HFFc6 (cell line): ENCODE measurements around the gene GSDME. TPM values are rescaled to one million over a fixed set of nuclear protein-coding genes. Genes with fewer than 3 reads are reported as not detected.
A peak's percentile ranks its signal among the peaks of the same experiment; 100 is the strongest.

Experiments
- DNase-seq: peaks from one replicate; pipeline ENCODE4 v3.0.0-alpha.2; 2018
- H3K27ac Mint-ChIP-seq: 2 replicates; pipeline ENCODE4 v1.8.0; 2020; ENCODE audit warnings: mild to moderate bottlenecking, mixed read lengths
- H3K27me3 Mint-ChIP-seq: 2 replicates; pipeline ENCODE4 v1.8.0; 2021; ENCODE audit warnings: mild to moderate bottlenecking, moderate library complexity, mixed read lengths; ENCODE audit not compliant: insufficient read depth
- H3K36me3 Mint-ChIP-seq: 2 replicates; pipeline ENCODE4 v1.8.0; 2021; ENCODE audit warnings: low read depth, mixed read lengths
- H3K4me1 Mint-ChIP-seq: 2 replicates; pipeline ENCODE4 v1.8.0; 2020; ENCODE audit warnings: low read depth, mixed read lengths
- H3K4me3 Mint-ChIP-seq: 2 replicates; pipeline ENCODE4 v1.8.0; 2020; ENCODE audit warnings: mild to moderate bottlenecking, moderate library complexity, mixed read lengths
- H3K9me3 Mint-ChIP-seq: 2 replicates; pipeline ENCODE4 v1.8.0; 2020; ENCODE audit warnings: mild to moderate bottlenecking, mixed read lengths
- total RNA-seq, 6 experiments: library from RNA; stranded (reverse); fragmentation: NEBNext Ultra II Directional; extraction: Animal tissue kit (Norgen Biotek cat#: 25700); gene quantifications; 2 replicates in 1 of 6; 3 replicates in 5 of 6; pipeline ENCODE4 v1.2.3, GENCODE V29; 2021
- TF ChIP-seq, protein P1 (sequence below): fragments of 200-600 bp; sonication (generic); IDR thresholded peaks from 2 replicates; pipeline ENCODE4 v1.5.0; 2021; ENCODE audit warnings: antibody characterized with exemption, mild to moderate bottlenecking

The GSDME gene
- total RNA-seq, 6 experiments from 2014 or later = 37.1 to 49.8 (median 42.8) TPM

- peaks cover 43% of the 10 kb centered on the region for H3K4me1 Mint-ChIP-seq
- DNase-seq = no peak
- no peak overlapping the region for H3K4me3 Mint-ChIP-seq
- no peaks in the 10 kb centered on the region for H3K9me3 Mint-ChIP-seq
- TF ChIP-seq, protein P1, sequence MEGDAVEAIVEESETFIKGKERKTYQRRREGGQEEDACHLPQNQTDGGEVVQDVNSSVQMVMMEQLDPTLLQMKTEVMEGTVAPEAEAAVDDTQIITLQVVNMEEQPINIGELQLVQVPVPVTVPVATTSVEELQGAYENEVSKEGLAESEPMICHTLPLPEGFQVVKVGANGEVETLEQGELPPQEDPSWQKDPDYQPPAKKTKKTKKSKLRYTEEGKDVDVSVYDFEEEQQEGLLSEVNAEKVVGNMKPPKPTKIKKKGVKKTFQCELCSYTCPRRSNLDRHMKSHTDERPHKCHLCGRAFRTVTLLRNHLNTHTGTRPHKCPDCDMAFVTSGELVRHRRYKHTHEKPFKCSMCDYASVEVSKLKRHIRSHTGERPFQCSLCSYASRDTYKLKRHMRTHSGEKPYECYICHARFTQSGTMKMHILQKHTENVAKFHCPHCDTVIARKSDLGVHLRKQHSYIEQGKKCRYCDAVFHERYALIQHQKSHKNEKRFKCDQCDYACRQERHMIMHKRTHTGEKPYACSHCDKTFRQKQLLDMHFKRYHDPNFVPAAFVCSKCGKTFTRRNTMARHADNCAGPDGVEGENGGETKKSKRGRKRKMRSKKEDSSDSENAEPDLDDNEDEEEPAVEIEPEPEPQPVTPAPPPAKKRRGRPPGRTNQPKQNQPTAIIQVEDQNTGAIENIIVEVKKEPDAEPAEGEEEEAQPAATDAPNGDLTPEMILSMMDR = no peak
- H3K27me3 Mint-ChIP-seq = no peaks in the 10 kb centered on the region
- no peak overlapping the region for H3K27ac Mint-ChIP-seq
- H3K36me3 Mint-ChIP-seq = peaks cover 52% of the 10 kb centered on the region
Measured at GRCh38 chr7:24748521-24748920, 8.7 kb downstream of the GSDME start.

DNA sequence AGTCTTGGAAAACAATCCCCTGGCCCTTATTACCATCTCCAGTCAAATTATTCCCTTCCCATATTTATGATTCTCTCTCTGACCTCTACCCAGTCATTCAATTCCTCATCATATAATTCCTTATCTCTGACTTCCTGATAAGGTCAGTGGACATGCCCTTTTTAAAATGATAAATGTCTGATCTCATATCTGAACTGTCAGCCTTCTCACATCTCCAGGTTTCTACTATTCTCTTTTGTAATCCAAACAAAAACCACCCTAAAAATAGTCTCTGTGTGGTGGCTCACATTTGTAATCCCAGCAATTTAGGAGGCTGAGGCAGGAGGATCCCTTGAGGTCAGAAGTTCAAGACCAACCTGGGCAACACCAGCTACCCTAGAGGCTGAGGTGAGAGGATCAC lies 11.9 kb downstream of the GSDME start:
- TF ChIP-seq, protein P1 = no peak
- H3K36me3 Mint-ChIP-seq = peaks cover 49% of the 10 kb centered on the region
- H3K9me3 Mint-ChIP-seq = no peaks in the 10 kb centered on the region
- no peak overlapping the region for H3K27ac Mint-ChIP-seq
- H3K27me3 Mint-ChIP-seq = no peaks in the 10 kb centered on the region
- no peak for DNase-seq
- peaks cover 41% of the 10 kb centered on the region for H3K4me1 Mint-ChIP-seq
- H3K4me3 Mint-ChIP-seq = no peak overlapping the region

DNA sequence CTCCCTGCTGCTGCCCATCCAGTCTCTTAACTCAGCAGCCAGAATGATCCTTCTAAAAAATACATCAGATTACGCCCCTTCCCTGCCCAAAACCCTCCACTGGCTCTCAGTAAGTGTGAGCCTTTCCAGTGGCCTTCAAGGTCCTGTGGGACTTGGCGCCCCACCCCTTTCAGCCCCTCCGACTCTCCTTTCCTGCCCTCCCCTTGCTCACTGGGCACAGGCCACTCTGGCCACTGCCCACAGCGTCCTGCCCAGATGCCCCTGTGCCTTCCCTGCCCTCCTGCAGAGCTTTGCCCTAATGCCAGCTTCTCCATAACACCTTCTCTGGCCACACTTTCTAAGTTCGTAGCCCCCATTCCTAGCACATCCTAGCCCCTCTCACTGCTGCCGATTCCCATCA lies 13.8 kb downstream of the GSDME start:
- Mint-ChIP-seq H3K36me3 (peaks cover 51% of the 10 kb centered on the region), H3K9me3 (peaks cover 9% of the 10 kb centered on the region), H3K4me3 (no peak overlapping the region), H3K4me1 (peaks cover 49% of the 10 kb centered on the region), H3K27ac (peak overlapping the region; percentile 74), H3K27me3 (no peaks in the 10 kb centered on the region)
- DNase-seq = no peak
- TF ChIP-seq, protein P1 = no peak

GRCh38 chr7:24742506-24743162 lies 14.6 kb downstream of the GSDME start:
- H3K27ac Mint-ChIP-seq = peak overlapping the region; percentile 98
- DNase-seq = no peak
- TF ChIP-seq, protein P1 = no peak
- peaks cover 17% of the 10 kb centered on the region for H3K9me3 Mint-ChIP-seq
- no peaks in the 10 kb centered on the region for H3K27me3 Mint-ChIP-seq
- peak overlapping the region; percentile 78 for H3K4me3 Mint-ChIP-seq
- peaks cover 58% of the 10 kb centered on the region for H3K36me3 Mint-ChIP-seq
- peaks cover 50% of the 10 kb centered on the region for H3K4me1 Mint-ChIP-seq

DNA sequence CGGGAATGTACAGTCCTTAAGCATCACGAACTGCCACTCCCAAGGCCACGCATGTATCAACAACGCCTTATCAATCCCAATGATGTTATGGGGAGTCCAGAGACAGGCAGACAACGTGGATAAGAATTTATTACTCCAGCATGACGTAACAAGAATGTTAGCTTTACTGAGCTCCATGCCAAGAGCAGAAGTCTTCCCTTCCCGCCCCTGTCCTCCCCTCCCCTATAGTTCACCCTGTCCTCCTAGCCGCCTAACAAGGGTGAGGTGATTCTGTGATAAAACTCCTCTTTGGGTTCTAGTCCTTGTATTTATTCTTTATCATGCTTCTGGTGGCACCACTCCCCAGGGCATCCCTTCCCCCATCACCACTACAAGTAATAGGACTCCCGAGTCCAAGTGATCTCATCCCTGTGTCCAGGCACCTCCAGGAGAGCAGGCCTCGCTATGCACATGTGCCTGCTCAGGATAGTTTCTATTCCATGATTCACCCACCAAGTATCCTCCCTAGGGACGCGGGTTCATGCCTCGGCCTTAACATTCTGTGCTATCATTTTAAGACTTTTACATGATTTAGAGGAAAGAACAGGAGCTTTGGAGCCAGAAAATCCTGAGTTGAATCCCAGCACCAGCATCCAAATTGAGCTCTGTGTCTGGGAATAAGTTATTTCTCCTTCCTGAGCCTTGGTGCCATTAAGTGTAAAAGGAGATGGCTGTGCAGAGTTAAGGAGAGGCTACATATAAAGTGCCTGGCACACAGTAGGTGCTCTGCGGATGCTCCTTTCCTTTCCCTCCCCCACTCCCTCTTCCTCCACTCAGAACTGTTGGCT lies 15.4 kb downstream of the GSDME start:
- H3K4me3 Mint-ChIP-seq = peak overlapping the region; percentile 78
- DNase-seq = peak; percentile 95
- peaks cover 58% of the 10 kb centered on the region for H3K4me1 Mint-ChIP-seq
- peak overlapping the region; percentile 98 for H3K27ac Mint-ChIP-seq
- H3K9me3 Mint-ChIP-seq = peaks cover 21% of the 10 kb centered on the region
- TF ChIP-seq, protein P1 = no peak
- no peaks in the 10 kb centered on the region for H3K27me3 Mint-ChIP-seq
- H3K36me3 Mint-ChIP-seq = peaks cover 61% of the 10 kb centered on the region
